GM19035 (cell line): ENCODE measurements around the gene UPB1.

ENCODE experiments used
- ATAC-seq: cut with Tn5 transposase; IDR thresholded peaks from one replicate; pipeline ENCODE4 v1.9.1; 2021; ENCODE audit not compliant: unreplicated experiment

UPB1 gene

DNA sequence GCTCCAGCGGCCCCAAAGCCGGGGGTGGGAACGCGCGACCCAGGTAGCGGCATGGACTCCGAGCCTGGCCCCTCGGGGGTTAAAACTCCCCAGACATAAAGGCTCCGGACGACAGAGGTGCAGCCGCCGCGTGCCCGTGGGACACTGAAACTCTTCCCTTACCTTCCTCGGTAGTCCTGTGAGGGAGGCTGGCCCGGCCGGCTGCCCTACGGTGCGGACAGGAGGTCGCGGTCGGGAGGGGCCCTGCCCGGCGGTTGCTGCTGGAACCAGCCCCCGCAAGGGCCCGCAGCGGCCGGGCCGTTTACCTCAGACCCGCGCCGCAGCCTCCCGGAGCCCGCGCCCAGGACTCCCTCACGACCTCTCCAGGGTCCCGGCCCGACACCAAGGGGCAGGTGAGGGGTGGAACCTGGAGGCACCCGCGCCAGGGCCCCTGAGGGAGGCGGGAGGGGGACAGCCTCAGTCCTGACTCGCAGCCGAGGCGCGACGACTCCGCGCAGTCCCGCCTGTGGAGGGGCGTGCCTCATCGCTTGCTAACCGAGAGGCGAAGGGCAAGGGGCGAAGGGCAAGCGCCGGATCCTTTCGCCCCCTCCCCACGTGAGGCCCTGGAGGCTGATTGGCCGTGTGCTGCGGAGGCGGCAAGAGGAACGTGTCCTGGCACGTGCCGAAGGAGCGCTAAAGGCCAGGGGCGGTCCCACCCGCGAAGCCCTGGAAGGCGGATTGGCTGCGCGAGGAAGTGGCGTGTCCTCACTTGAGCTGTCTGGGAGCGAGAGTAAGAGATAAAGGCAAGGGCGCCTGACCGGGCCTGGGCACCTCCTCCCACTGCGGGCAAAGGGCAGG, at the start of gene UPB1:
UPB1 (plus strand) TSS at position 805 of the 837 bp plus-strand sequence. CDS start 72 bp downstream, outside the sequence.
- no peak for ATAC-seq

- ATAC-seq, result no peak
Measured at GRCh38 chr22:24445481-24446259, 49.5 kb upstream of the UPB1 start.

DNA sequence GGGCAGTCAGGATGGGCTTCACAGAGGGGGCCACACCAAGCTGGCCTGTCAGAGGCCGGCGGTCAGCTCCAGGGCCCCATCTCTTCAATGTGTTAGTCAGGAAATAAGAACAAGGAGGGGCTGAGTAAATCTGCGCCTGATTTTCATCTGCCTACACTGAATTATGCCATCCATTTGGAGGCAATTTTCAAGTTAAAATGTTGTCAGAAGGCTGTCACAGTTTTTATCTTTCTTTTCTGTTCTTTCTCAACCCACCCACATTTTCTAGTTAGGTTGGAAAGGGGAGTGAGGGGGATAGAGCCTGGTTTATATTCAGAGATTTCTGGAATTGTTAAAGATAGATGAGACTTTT, 48.9 kb upstream of the UPB1 start:
- no peak for ATAC-seq

GRCh38 chr22:24450610-24451009, 44.5 kb upstream of the UPB1 start:
- ATAC-seq, result no peak

GRCh38 chr22:24451162-24451561, 44.0 kb upstream of the UPB1 start:
- ATAC-seq, result no peak

- ATAC-seq, result no peak
Measured at GRCh38 chr22:24453853-24454252, 41.3 kb upstream of the UPB1 start.

DNA sequence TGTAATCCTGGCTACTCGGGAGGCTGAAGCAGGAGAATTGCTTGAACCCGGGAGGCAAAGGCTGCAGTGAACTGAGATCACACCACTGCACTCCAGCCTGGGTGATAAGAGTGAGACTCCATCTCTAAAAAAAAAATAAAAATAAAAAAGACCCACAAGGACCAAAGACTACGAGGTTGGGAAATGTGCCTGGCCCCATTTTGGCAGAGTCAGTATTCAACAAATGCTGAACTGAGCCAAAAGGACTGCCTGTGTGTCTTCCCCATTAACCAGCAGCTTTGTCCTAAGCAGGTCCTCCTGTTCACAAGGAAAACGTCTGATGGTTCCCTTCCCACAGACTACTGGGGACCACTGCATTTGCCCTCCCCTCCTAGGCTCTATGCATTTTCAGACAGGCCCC, 40.1 kb upstream of the UPB1 start:
- no peak for ATAC-seq

DNA sequence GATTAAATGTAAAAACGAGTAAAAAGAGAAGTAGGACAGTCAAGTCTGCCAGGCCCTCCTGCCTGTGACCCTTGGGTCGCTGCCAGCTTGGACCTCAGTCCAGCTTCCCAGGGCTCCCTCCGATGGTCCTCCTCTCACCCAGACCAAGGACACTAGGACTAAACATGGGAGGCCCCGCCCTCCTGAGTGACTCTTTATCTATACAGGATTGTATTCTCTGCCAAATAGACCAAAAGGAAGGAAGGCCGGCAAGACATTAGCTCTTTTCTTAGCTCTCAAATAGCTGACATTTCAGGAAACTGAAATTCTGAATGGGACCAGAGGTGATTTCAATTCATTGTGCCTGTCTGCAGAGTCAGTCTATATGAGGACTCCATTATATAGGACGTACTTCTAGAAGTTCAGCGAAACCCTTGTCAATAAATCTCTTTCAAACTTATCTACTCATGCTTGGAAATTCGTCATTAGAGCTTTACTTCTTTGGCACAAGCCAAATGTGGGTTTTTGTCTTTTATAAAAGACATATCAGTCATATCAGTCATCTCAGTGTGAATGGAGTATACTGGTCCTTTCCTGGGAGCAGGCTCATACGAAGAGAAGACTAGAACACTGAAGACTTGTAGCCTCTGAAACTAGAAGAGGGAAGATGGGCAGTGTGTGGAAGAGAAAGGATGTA, 39.2 kb upstream of the UPB1 start:
- no peak for ATAC-seq

DNA sequence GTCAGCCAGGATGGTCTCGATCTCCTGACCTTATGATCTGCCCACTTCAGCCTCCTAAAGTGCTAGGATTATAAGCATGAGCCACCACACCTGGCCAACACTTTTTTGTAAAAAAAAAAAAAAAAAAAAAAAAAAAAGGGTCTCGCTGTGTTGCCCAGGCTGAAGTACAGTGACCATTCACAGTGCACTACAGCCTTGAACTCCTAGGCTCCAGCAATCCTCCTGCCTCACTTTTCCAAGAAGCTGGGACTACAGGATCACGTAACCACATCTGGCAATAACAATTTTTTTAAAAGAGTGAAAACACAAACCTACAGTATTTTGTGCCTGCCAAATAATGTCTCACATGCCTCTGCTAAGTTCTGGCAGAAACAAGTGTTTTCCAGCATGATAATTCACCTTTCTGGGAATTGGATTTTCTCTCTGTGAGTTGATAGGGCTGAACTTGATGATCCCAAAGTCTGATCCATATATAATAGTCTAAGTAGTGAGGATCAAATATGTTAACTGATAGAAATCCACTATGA, 37.2 kb upstream of the UPB1 start:
- no peak for ATAC-seq

- no peak for ATAC-seq
Measured at GRCh38 chr22:24459911-24460310, 35.2 kb upstream of the UPB1 start.

DNA sequence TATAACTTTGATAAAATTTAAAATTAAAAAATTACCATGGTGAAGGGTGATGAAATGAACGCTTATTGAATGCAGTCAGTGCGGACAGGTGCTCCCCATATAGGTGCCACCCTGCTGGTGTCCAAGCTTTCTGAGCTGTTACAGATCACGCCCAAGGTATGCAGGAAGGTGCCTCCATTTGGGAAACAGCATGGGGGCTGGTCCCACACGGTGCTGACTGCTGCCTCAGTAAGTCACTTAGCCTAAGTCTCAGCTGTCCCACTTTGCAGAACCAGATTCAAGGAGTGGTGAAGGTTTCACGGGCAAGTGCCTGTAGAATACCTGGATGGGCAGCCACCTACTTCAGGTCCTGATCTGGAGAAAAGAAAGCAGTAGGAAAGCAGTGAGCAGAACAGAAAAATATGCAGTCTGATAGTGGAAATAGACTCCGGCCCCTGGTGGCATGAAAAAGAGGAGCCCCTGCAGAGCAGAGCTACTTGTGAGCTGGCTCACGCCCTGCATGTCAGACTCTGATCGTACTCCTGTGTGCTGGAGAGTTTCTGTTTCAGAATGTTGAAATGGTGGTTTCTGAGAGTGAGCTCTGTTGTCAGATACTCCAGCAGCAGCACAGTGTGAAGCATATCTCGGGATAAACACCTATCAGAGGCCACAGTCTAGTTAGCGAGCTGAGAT, 34.6 kb upstream of the UPB1 start:
- no peak for ATAC-seq

DNA sequence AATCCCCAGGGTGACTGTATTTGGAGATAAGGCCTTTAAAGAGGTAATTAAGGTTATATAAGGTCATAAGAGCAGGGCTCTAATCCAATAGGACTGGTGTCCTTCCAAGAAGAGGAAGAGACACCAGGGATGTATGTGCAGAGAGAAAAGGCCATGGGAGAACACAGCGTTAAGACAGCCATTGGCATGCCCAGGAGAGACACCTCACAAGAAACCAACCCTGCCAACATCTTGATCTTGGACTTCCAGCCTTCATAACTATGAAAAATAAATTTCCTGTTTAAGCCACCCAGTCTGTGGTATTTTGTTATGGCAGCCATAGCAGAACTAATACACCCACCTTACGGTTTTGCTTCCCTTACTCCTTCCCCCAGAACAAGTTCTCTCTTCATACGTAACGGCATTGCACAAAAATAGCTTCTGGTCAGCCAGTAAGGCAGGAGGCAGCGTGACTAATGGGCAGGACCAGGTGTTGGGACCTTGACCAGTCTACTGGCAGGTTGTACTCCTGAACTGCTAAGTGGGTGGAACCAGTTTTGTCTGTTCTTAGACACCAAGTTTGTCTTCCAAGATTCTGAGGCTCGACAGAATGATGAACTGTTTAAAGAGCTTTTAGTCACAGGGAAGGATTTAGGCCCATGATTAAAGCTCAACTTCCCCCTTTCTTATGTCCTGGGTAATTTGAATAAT, 31.9 kb upstream of the UPB1 start:
- ATAC-seq, result no peak

DNA sequence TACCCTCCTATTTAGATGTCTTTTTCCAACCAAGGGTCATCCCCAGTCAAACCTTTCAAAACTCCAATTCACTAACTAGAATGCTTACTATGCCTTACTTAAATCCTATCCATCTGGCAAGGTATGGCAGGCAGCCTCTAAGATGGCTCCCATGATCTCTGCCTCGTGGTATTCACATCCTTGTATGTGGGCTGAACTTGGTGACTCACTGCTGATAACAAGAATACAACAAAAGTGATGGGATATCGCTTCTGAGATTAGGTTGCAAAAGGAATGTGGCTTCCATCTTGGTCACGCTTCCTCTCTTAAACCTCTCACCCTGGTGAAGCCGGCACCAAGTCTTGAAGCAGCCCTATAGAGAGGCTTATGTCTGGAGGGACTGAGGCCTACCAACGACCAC, 29.6 kb upstream of the UPB1 start:
- ATAC-seq, result no peak

DNA sequence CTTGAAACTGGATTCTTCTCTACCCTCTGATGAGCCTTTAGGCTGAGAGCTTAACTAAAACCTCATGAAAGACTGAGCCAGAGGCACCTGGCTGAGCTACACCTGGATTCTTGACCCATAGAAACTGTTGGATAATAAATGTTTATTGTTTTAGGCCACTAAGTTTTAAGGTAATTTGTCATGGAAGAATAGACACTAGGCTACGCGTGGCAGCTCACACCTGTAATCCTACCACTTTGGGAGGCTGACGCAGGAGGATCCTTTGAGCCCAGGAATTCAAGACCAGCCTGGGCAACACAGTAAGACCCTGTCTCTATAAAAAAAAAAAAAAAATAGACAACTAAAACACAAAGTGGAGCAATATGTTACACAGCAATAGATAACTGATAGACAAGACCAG, 29.2 kb upstream of the UPB1 start:
- no peak for ATAC-seq

GRCh38 chr22:24466716-24467328, 28.3 kb upstream of the UPB1 start:
- ATAC-seq, result no peak

DNA sequence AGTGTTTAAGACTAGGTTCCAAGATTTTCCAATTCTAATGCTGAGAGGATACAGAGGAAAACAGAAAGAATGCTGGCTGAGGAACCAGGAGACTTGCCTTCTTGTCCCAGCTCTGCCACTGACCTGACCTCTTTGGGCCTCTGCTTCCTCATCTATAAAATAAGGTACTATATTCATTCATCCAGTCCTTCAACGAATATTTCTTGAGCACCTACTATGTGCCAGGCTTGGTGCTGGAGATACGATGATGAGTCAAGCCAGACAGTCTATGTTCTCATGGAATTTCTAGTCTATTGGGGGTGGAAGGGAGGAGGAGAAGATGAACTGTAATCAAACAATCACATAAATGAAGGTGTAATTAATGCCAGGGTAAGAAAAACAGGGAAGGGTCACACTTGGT, 27.8 kb upstream of the UPB1 start:
- ATAC-seq, result no peak

DNA sequence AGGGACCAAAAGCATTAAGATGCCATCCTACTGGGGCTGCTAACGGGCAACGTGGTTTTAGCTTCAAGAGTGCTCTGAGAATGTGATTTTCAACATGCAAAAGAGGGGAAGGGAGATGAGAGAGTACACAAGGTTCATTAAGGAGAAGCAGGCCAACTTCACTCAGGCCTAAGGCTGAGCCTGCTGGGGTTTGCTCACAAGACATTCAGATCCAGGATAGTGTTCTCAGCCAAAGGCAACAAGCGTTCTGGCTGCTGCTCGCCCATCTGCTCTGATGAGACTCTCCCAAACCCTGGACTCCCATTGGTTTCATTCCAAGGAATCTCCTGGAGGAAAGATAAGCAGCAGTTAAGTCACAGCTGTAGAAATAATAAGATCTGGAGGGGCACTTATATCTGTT, 23.6 kb upstream of the UPB1 start:
- no peak for ATAC-seq

GRCh38 chr22:24473284-24473683, 21.8 kb upstream of the UPB1 start:
- ATAC-seq, result no peak

DNA sequence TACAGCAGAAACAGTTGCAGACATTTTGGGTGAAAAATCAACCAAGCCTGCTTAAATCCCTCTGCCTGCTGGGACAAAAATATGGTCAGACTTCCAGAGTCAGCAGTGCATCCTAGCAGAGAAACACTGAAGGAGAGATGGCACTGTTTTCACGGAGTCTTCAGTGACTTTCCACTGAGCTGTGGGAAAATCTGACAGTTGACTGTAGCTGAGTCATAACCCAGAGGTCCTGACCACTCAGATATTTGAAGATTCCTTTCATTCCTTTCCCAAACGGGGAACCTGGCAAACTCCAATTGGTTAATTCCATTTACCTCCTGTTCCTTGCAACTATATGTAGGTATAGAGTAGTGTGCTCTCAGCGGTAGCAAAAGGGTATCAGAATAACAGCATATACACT, 20.9 kb upstream of the UPB1 start:
- ATAC-seq, result no peak

DNA sequence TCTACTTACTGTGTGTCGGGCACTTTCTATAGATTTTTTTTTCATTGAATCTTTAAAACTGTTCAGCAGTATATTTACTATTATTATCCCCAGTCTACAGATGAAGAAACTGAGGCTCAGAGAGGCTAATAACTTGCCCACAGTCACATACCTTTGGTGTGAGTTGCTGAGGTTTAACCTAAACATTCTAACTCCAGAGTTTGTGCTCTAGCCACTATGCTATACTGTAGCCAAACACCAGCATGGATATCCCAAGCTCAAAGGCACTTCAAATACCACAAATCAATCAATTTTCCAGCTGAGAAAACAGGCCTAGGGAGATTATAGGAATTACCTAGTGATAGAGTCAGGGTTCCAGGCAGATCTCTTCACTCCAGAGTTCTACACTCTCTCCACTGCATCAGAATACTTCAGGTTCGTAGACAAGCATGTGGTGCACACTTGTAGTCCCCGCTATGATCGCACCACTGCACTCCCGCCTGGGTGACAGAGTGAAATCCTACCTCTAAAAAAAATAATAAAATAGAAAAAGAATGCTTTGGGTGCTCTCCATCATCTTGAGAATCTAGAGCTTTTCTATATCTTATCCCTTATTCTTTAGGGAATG, 20.4 kb upstream of the UPB1 start:
- no peak for ATAC-seq
